HG02981 (cell line): ENCODE results near the gene TMEM161B.
"Not testable (repeated sequence)": the region's sequence is repeated elsewhere in the genome, so short reads cannot be mapped to it uniquely, and the experiment has no call there.

Experiments
- ATAC-seq: cut with Tn5 transposase; IDR thresholded peaks from one replicate; pipeline ENCODE4 v1.9.1; 2021; ENCODE audit warnings: mild to moderate bottlenecking, moderate library complexity; ENCODE audit not compliant: unreplicated experiment

TMEM161B gene

GRCh38 chr5:88188458-88189132 lies 80.0 kb downstream of the TMEM161B start:
- ATAC-seq, result no peak

- ATAC-seq, result no peak
Observed at GRCh38 chr5:88183255-88183654, 85.4 kb downstream of the TMEM161B start.

GRCh38 chr5:88177486-88177885 lies 91.2 kb downstream of the TMEM161B start:
- not testable (repeated sequence) for ATAC-seq

- no peak for ATAC-seq
Observed at GRCh38 chr5:88172847-88173758, 95.5 kb downstream of the TMEM161B start.

- ATAC-seq, result no peak
Observed at GRCh38 chr5:88159591-88159990, 109.1 kb downstream of the TMEM161B start.

- ATAC-seq, result no peak
Observed at GRCh38 chr5:88158056-88158455, 110.6 kb downstream of the TMEM161B start.

- ATAC-seq, result no peak
Observed at GRCh38 chr5:88154891-88155290, 113.8 kb downstream of the TMEM161B start.

GRCh38 chr5:88150747-88151146 lies 117.9 kb downstream of the TMEM161B start:
- ATAC-seq, result no peak

GRCh38 chr5:88145611-88146467 lies 122.8 kb downstream of the TMEM161B start:
- no peak for ATAC-seq

- no peak for ATAC-seq
Observed at GRCh38 chr5:88145221-88145610, 123.4 kb downstream of the TMEM161B start.
